ENCODE results near the gene MYH4. TPM values are rescaled to one million over a fixed set of nuclear protein-coding genes. Genes with fewer than 3 reads are reported as not detected.

MYH4 gene
- total and polyA plus RNA-seq, 2 of the 4 experiments (the other 2 are of a cell fraction) = not detected

GRCh38 chr17:10429421-10430045 lies 39.8 kb downstream of the MYH4 start:
- Histone ChIP-seq H4K5ac (ENCODE audit: low read depth, low read length) (no peak overlapping the region; the same call in 1 of the 2 replicates), H3K9me3 (ENCODE audit: control insufficient read depth, insufficient read depth, low read length) (no peaks in the 10 kb centered on the region), H4K20me1 (ENCODE audit: insufficient read depth, low read length) (no peaks in the 10 kb centered on the region), H3K23ac (ENCODE audit: low read depth, low read length) (no peak overlapping the region), H3K14ac (replicated peaks; ENCODE audit: low read depth, low read length) (no peak overlapping the region), H3K4me1 (ENCODE audit: control insufficient read depth, insufficient read depth, low read length) (no peaks in the 10 kb centered on the region), H3K9me1 (ENCODE audit: insufficient read depth, low read length) (no peaks in the 10 kb centered on the region), H2AK5ac (ENCODE audit: low read depth, low read length) (no peak overlapping the region), H2AFZ (replicated peaks; ENCODE audit: low read length, poor library complexity) (no peak overlapping the region), H3K36me3 (ENCODE audit: control insufficient read depth, insufficient read depth, low read length) (no peaks in the 10 kb centered on the region), H2BK20ac (ENCODE audit: low read depth, low read length) (no peak overlapping the region), H3K4me3 (ENCODE audit: insufficient read depth, low read depth, low read length) (no peak overlapping the region), H2BK15ac (ENCODE audit: low read depth, low read length) (no peak overlapping the region), H2AK9ac (replicated peaks; ENCODE audit: low read depth, low read length, poor library complexity) (no peak overlapping the region), H3K27me3 (ENCODE audit: control insufficient read depth, insufficient read depth, low read length) (no peaks in the 10 kb centered on the region), H3K79me1 (ENCODE audit: low read depth in 1 of 2, low read length in 2 of 2) (no peaks in the 10 kb centered on the region), H2BK5ac (ENCODE audit: low read depth, low read length, poor library complexity, severe bottlenecking) (peak overlapping the region; percentile 28), H4K91ac (ENCODE audit: insufficient read depth, low read depth, low read length) (no peak overlapping the region), H3K18ac (ENCODE audit: low read depth, low read length) (peak overlapping the region; percentile 52; the same call in 1 of the 2 replicates), H2BK120ac (ENCODE audit: low read depth, low read length) (no peak overlapping the region), H3K9ac (ENCODE audit: low read depth, low read length) (no peak overlapping the region), H3K27ac (ENCODE audit: insufficient read depth, low read length) (no peak overlapping the region), H4K8ac (ENCODE audit: low read depth in 2 of 2, low read length in 2 of 2) (no peak overlapping the region), H3K4me2 (ENCODE audit: low read depth, low read length) (no peak overlapping the region; the same call in 1 of the 2 replicates), H3K4ac (ENCODE audit: low read depth, low read length) (no peak overlapping the region), H3K56ac (ENCODE audit: extremely low read depth, insufficient read depth, low read length) (no peak overlapping the region)
- intact Hi-C loops (cut with micrococcal nuclease) = no loop called here
- CTCF ChIA-PET = no interaction called here
- peak; percentile 28 for DNase-seq
- POLR2A ChIA-PET (ENCODE audit: unreplicated experiment) = no interaction called here
- no CpG with 5 or more reads among the region's 2 CpGs for WGBS, 2 experiments (ENCODE audit: extremely low coverage in 2 of 2, insufficient read length in 1 of 2)
- TF ChIP-seq MAFK (IDR thresholded peaks at IDR 0.05; ENCODE audit: low read depth, low read length) (no peak), CTCF (conservative IDR thresholded peaks at IDR 0.05; ENCODE audit: low read depth, low read length) (no peak), RCOR1 (IDR thresholded peaks at IDR 0.05; ENCODE audit: insufficient replicate concordance, low read length) (no peak), RAD21 (IDR thresholded peaks at IDR 0.05; ENCODE audit: low read length) (no peak), MAZ (IDR thresholded peaks at IDR 0.05; ENCODE audit: borderline replicate concordance, low read depth, low read length) (no peak), NFE2L2 (IDR thresholded peaks at IDR 0.05; ENCODE audit: low read depth, low read length) (no peak), POLR2A (IDR thresholded peaks at IDR 0.05; ENCODE audit: low read depth, low read length) (no peak), FOS (IDR thresholded peaks at IDR 0.05; ENCODE audit: low read depth, low read length) (no peak), USF2 (IDR thresholded peaks at IDR 0.05; ENCODE audit: low read depth, low read length) (no peak), MXI1 (IDR thresholded peaks at IDR 0.05; ENCODE audit: borderline replicate concordance, low read depth, low read length) (no peak), ELK1 (IDR thresholded peaks at IDR 0.05; ENCODE audit: borderline replicate concordance, low read depth, low read length) (no peak), RFX5 (IDR thresholded peaks at IDR 0.05; ENCODE audit: low read depth, low read length) (no peak), CEBPB (IDR thresholded peaks at IDR 0.05; ENCODE audit: low read depth, low read length) (no peak), CHD1 (IDR thresholded peaks at IDR 0.05; ENCODE audit: low read depth, low read length) (no peak), SMC3 (IDR thresholded peaks at IDR 0.05; ENCODE audit: low read depth, low read length) (no peak), BHLHE40 (IDR thresholded peaks at IDR 0.05; ENCODE audit: low read depth, low read length) (no peak)
- dilution Hi-C loops (cut with HindIII; ENCODE audit: low sequenced_read_pairs, unreplicated experiment) = no loop called here
- in situ Hi-C loops (cut with MboI; ENCODE audit: low sequenced_read_pairs) = no loop called here
- ATAC-seq (ENCODE audit: low read depth) = no peak
- BruUV-seq (replicated peaks) = no TSS peak
